Mononuclear cell (primary cell): ENCODE measurements around the gene CSNK1G1. TPM values are rescaled to one million over a fixed set of nuclear protein-coding genes. Genes with fewer than 3 reads are reported as not detected.
"Not testable (repeated sequence)": the region's sequence is repeated elsewhere in the genome, so short reads cannot be mapped to it uniquely, and the experiment has no call there.

Experiments used
- H3K27me3 ChIP-seq: 2 replicates; pipeline ENCODE4 v1.6.0; 2011; ENCODE audit warnings: low read length, control low read depth; ENCODE audit not compliant: insufficient read depth
- H3K4me1 ChIP-seq: 2 replicates; pipeline ENCODE4 v1.5.1; 2011; ENCODE audit warnings: mild to moderate bottlenecking, low read length, control low read depth; ENCODE audit not compliant: insufficient read depth
- H3K4me3 ChIP-seq: 2 replicates; pipeline ENCODE4 v1.5.1; 2011; ENCODE audit warnings: mild to moderate bottlenecking, low read length, moderate library complexity
- H3K9me3 ChIP-seq: 2 replicates; pipeline ENCODE4 v1.5.1; 2011; ENCODE audit warnings: low read depth, mild to moderate bottlenecking, control low read depth, low read length
- total RNA-seq: library from RNA; depleted of rRNA; stranded (reverse); fragments of >200 nt; gene quantifications from one replicate; pipeline ENCODE4 v1.2.3, GENCODE V29; 2012

CSNK1G1 gene
- total RNA-seq, 1 donor: 16.1 TPM

- Histone ChIP-seq H3K4me1 (no peaks in the 10 kb centered on the region), H3K9me3 (no peaks in the 10 kb centered on the region), H3K27me3 (no peaks in the 10 kb centered on the region), H3K4me3 (no peak overlapping the region)
Measured at GRCh38 chr15:64222573-64223366, 133.2 kb downstream of the CSNK1G1 start.

GRCh38 chr15:64221911-64222310 lies 134.1 kb downstream of the CSNK1G1 start:
- H3K27me3 ChIP-seq, H3K4me3 ChIP-seq, H3K4me1 ChIP-seq, H3K9me3 ChIP-seq: not testable (repeated sequence)

- H3K9me3 ChIP-seq, H3K27me3 ChIP-seq, H3K4me1 ChIP-seq, H3K4me3 ChIP-seq: not testable (repeated sequence)
Measured at GRCh38 chr15:64217429-64217750, 138.6 kb downstream of the CSNK1G1 start.

GRCh38 chr15:64216730-64217428 lies 139.1 kb downstream of the CSNK1G1 start:
- no peak overlapping the region for H3K4me3 ChIP-seq
- no peaks in the 10 kb centered on the region for H3K4me1 ChIP-seq
- no peaks in the 10 kb centered on the region for H3K27me3 ChIP-seq
- no peaks in the 10 kb centered on the region for H3K9me3 ChIP-seq

GRCh38 chr15:64216196-64216595 lies 139.8 kb downstream of the CSNK1G1 start:
- H3K27me3 ChIP-seq: no peaks in the 10 kb centered on the region
- H3K4me3 ChIP-seq: no peak overlapping the region
- no peaks in the 10 kb centered on the region for H3K9me3 ChIP-seq
- no peaks in the 10 kb centered on the region for H3K4me1 ChIP-seq

GRCh38 chr15:64213646-64214045 lies 142.3 kb downstream of the CSNK1G1 start:
- Histone ChIP-seq H3K9me3 (no peaks in the 10 kb centered on the region), H3K27me3 (no peaks in the 10 kb centered on the region), H3K4me3 (no peak overlapping the region), H3K4me1 (no peaks in the 10 kb centered on the region)

- Histone ChIP-seq H3K4me3 (no peak overlapping the region), H3K27me3 (no peaks in the 10 kb centered on the region), H3K4me1 (no peaks in the 10 kb centered on the region), H3K9me3 (no peaks in the 10 kb centered on the region)
Measured at GRCh38 chr15:64211696-64212095, 144.3 kb downstream of the CSNK1G1 start.

GRCh38 chr15:64210371-64210770 lies 145.6 kb downstream of the CSNK1G1 start:
- Histone ChIP-seq H3K4me3 (no peak overlapping the region), H3K4me1 (no peaks in the 10 kb centered on the region), H3K27me3 (no peaks in the 10 kb centered on the region), H3K9me3 (no peaks in the 10 kb centered on the region)

GRCh38 chr15:64209680-64210334 lies 146.2 kb downstream of the CSNK1G1 start:
- no peaks in the 10 kb centered on the region for H3K9me3 ChIP-seq
- H3K4me3 ChIP-seq: no peak overlapping the region
- no peaks in the 10 kb centered on the region for H3K27me3 ChIP-seq
- H3K4me1 ChIP-seq: no peaks in the 10 kb centered on the region

- H3K9me3 ChIP-seq: no peaks in the 10 kb centered on the region
- H3K27me3 ChIP-seq: no peaks in the 10 kb centered on the region
- no peaks in the 10 kb centered on the region for H3K4me1 ChIP-seq
- H3K4me3 ChIP-seq: no peak overlapping the region
Measured at GRCh38 chr15:64205202-64205601, 150.8 kb downstream of the CSNK1G1 start.

- H3K27me3 ChIP-seq: no peaks in the 10 kb centered on the region
- H3K4me3 ChIP-seq: no peak overlapping the region
- no peaks in the 10 kb centered on the region for H3K4me1 ChIP-seq
- no peaks in the 10 kb centered on the region for H3K9me3 ChIP-seq
Measured at GRCh38 chr15:64197425-64197824, 158.5 kb downstream of the CSNK1G1 start.

GRCh38 chr15:64193971-64194370 lies 162.0 kb downstream of the CSNK1G1 start:
- no peaks in the 10 kb centered on the region for H3K9me3 ChIP-seq
- H3K4me3 ChIP-seq: no peak overlapping the region
- H3K27me3 ChIP-seq: no peaks in the 10 kb centered on the region
- H3K4me1 ChIP-seq: no peaks in the 10 kb centered on the region

GRCh38 chr15:64191971-64192830 lies 163.8 kb downstream of the CSNK1G1 start:
- no peaks in the 10 kb centered on the region for H3K9me3 ChIP-seq
- H3K27me3 ChIP-seq: no peaks in the 10 kb centered on the region
- no peaks in the 10 kb centered on the region for H3K4me1 ChIP-seq
- H3K4me3 ChIP-seq: no peak overlapping the region

GRCh38 chr15:64187396-64188191 lies 168.4 kb downstream of the CSNK1G1 start:
- Histone ChIP-seq H3K9me3 (no peaks in the 10 kb centered on the region), H3K4me3 (no peak overlapping the region), H3K27me3 (no peaks in the 10 kb centered on the region), H3K4me1 (no peaks in the 10 kb centered on the region)
